IMR-90 (cell line): Measurements from ENCODE around the gene INTS11. TPM values are rescaled to one million over a fixed set of nuclear protein-coding genes. Genes with fewer than 3 reads are reported as not detected.
A peak's percentile ranks its signal among the peaks of the same experiment; 100 is the strongest.

ENCODE experiments used
- ATAC-seq: fragments of 200-7000 bp; cut with Tn5 transposase; 2 replicates; pipeline ENCODE4 v1.9.1; 2020; ENCODE audit warnings: low read depth, mild to moderate bottlenecking, moderate library complexity
- BruUV-seq: library from RNA; stranded (reverse); fragments of 400-500 nt; replicated peaks from 2 replicates; lab custom pipeline; 2021; lab: Mats Ljungman, UMichigan
- CTCF ChIA-PET: fragments of 300-600 bp; formaldehyde crosslinking; extraction: SDS; loops from one replicate; lab custom pipeline; 2021; ENCODE audit warnings: antibody characterized with exemption; lab: Yijun Ruan, JAX
- POLR2A ChIA-PET: fragments of 300-600 bp; sonication (Branson Sonifier 250); formaldehyde crosslinking; loops from one replicate; lab custom pipeline; 2022; ENCODE audit warnings: antibody characterized with exemption; ENCODE audit not compliant: unreplicated experiment; lab: Charles Lee
- DNase-seq: peaks from one replicate; pipeline ENCODE4 v3.0.0; 2013
- H2AFZ ChIP-seq: replicated peaks from 2 replicates; pipeline ENCODE3; 2013; ENCODE audit warnings: low read length, mild to moderate bottlenecking; ENCODE audit not compliant: poor library complexity
- H2AK5ac ChIP-seq: 2 replicates; pipeline ENCODE4 v1.6.1; 2013; ENCODE audit warnings: low read depth, low read length, inconsistent platforms
- H2AK9ac ChIP-seq: replicated peaks from 2 replicates; pipeline ENCODE3; 2013; ENCODE audit warnings: mild to moderate bottlenecking, low read depth, low read length, moderate library complexity; ENCODE audit not compliant: poor library complexity
- H2BK120ac ChIP-seq: 2 replicates; pipeline ENCODE4 v1.6.1; 2013; ENCODE audit warnings: low read depth, low read length, inconsistent platforms
- H2BK15ac ChIP-seq: 3 replicates; pipeline ENCODE4 v1.6.1; 2013; ENCODE audit warnings: low read depth, low read length, inconsistent platforms
- H2BK20ac ChIP-seq: 2 replicates; pipeline ENCODE4 v1.6.1; 2013; ENCODE audit warnings: low read depth, mild to moderate bottlenecking, inconsistent platforms, low read length, moderate library complexity
- H2BK5ac ChIP-seq: 2 replicates; pipeline ENCODE4 v1.6.1; 2013; ENCODE audit warnings: mild to moderate bottlenecking, low read depth, low read length, inconsistent platforms; ENCODE audit not compliant: poor library complexity, severe bottlenecking
- H3K14ac ChIP-seq: replicated peaks from 2 replicates; pipeline ENCODE4 v1.6.1; 2013; ENCODE audit warnings: low read depth, low read length, inconsistent platforms
- H3K18ac ChIP-seq: 2 replicates; pipeline ENCODE4 v1.6.1; 2013; ENCODE audit warnings: low read depth, low read length, control low read depth
- H3K23ac ChIP-seq: 2 replicates; pipeline ENCODE4 v1.6.1; 2013; ENCODE audit warnings: low read depth, low read length, inconsistent platforms
- H3K27ac ChIP-seq: 2 replicates; pipeline ENCODE4 v1.5.1; 2013; ENCODE audit warnings: mild to moderate bottlenecking, control low read depth, low read length; ENCODE audit not compliant: insufficient read depth
- H3K27me3 ChIP-seq: 2 replicates; pipeline ENCODE4 v1.6.1; 2013; ENCODE audit warnings: low read length; ENCODE audit not compliant: control insufficient read depth, insufficient read depth
- H3K36me3 ChIP-seq: 2 replicates; pipeline ENCODE4 v1.6.1; 2013; ENCODE audit warnings: low read length, mixed read lengths; ENCODE audit not compliant: control insufficient read depth, insufficient read depth
- H3K4ac ChIP-seq: 2 replicates; pipeline ENCODE4 v1.6.1; 2013; ENCODE audit warnings: low read depth, low read length, inconsistent platforms
- H3K4me1 ChIP-seq: 2 replicates; pipeline ENCODE4 v1.6.1; 2013; ENCODE audit warnings: low read length, mixed read lengths; ENCODE audit not compliant: control insufficient read depth, insufficient read depth
- H3K4me2 ChIP-seq: 2 replicates; pipeline ENCODE4 v1.6.1; 2013; ENCODE audit warnings: low read depth, mild to moderate bottlenecking, control low read depth, low read length, moderate library complexity
- H3K4me3 ChIP-seq: 2 replicates; pipeline ENCODE4 v1.5.1; 2013; ENCODE audit warnings: low read depth, mild to moderate bottlenecking, control low read depth, low read length, moderate library complexity; ENCODE audit not compliant: insufficient read depth
- H3K56ac ChIP-seq: 2 replicates; pipeline ENCODE4 v1.6.1; 2013; ENCODE audit warnings: low read length, inconsistent platforms; ENCODE audit not compliant: insufficient read depth; ENCODE audit errors: extremely low read depth
- H3K79me1 ChIP-seq, 2 experiments: 2 replicates each; pipeline ENCODE4 v1.6.1; 2013; ENCODE audit warnings: low read length in 2 of 2, inconsistent platforms in 1 of 2, low read depth in 1 of 2
- H3K9ac ChIP-seq: 2 replicates; pipeline ENCODE4 v1.6.1; 2013; ENCODE audit warnings: low read depth, low read length, control low read depth
- H3K9me1 ChIP-seq: 2 replicates; pipeline ENCODE4 v1.6.1; 2013; ENCODE audit warnings: low read length, inconsistent platforms; ENCODE audit not compliant: insufficient read depth
- H3K9me3 ChIP-seq: 2 replicates; pipeline ENCODE4 v1.6.1; 2013; ENCODE audit warnings: low read length; ENCODE audit not compliant: control insufficient read depth, insufficient read depth
- H4K20me1 ChIP-seq: 2 replicates; pipeline ENCODE4 v1.6.1; 2013; ENCODE audit warnings: low read length, inconsistent platforms; ENCODE audit not compliant: insufficient read depth
- H4K5ac ChIP-seq: 2 replicates; pipeline ENCODE4 v1.6.1; 2013; ENCODE audit warnings: mild to moderate bottlenecking, low read depth, low read length, control low read depth
- H4K8ac ChIP-seq, 2 experiments: 2 replicates each; pipeline ENCODE4 v1.6.1; 2013; ENCODE audit warnings: low read depth in 2 of 2, low read length in 2 of 2, control low read depth in 1 of 2, inconsistent platforms in 1 of 2
- H4K91ac ChIP-seq: 2 replicates; pipeline ENCODE4 v1.6.1; 2013; ENCODE audit warnings: low read depth, low read length, inconsistent platforms; ENCODE audit not compliant: insufficient read depth
- CHD1 ChIP-seq: IDR thresholded peaks from 2 replicates; pipeline ENCODE4 v1.6.1; 2012; ENCODE audit warnings: low read depth, low read length, improper control_type of control experiment
- POLR2A ChIP-seq: IDR thresholded peaks from 2 replicates; pipeline ENCODE4 v1.6.1; 2012; ENCODE audit warnings: mild to moderate bottlenecking, low read depth, low read length
- WGBS, 2 experiments: methylation state at CpG; one replicate each; pipeline versions ENCODE4 v1.1.5 to v1.1.7; 2013; ENCODE audit warnings: missing lambda C conversion rate in 2 of 2; ENCODE audit not compliant: insufficient read length in 1 of 2; ENCODE audit errors: extremely low coverage in 2 of 2; 5-methylcytosine and 5-hydroxymethylcytosine counted together
- dilution Hi-C: fragments of 300-500 bp; cut with HindIII; formaldehyde crosslinking; loops from one replicate; pipeline ENCODE4 v1.14.3; 2018; ENCODE audit warnings: low sequenced_read_pairs; ENCODE audit not compliant: unreplicated experiment
- in situ Hi-C: fragments of 300-500 bp; cut with MboI; formaldehyde crosslinking; loops from 3 replicates; pipeline ENCODE4 v1.14.3; 2019; ENCODE audit warnings: low sequenced_read_pairs, inconsistent platforms, mixed read lengths
- intact Hi-C: fragments of 100-400 bp; cut with micrococcal nuclease; formaldehyde crosslinking; loops from 2 replicates; pipeline ENCODE4 v1.10.0; 2022
- polyA plus RNA-seq, 3 experiments: library from polyadenylated mRNA; depleted of rRNA; stranded (reverse); fragments of >200 nt; gene quantifications; 2 replicates each; pipeline ENCODE4 v1.2.3, GENCODE V29; 2012; ENCODE audit warnings: low replicate concordance in 1 of 3
- total RNA-seq: library from RNA; depleted of rRNA; stranded (reverse); fragments of >200 nt; gene quantifications from 2 replicates; pipeline ENCODE4 v1.2.3, GENCODE V29; 2012

Gene INTS11
- total and polyA plus RNA-seq, 2 of the 4 experiments (the other 2 are of a cell fraction), result 56.1 to 123 TPM

- no peak overlapping the region for H3K56ac ChIP-seq
- H2AFZ ChIP-seq, result no peak overlapping the region
- H3K9me1 ChIP-seq, result peaks cover 4% of the 10 kb centered on the region
- no peak overlapping the region for H2BK15ac ChIP-seq
- no peak overlapping the region for H3K4me3 ChIP-seq
- H3K18ac ChIP-seq, result no peak overlapping the region
- no peak overlapping the region for H4K91ac ChIP-seq
- no peaks in the 10 kb centered on the region for H3K27me3 ChIP-seq
- TF ChIP-seq POLR2A (no peak), CHD1 (no peak)
- no peak overlapping the region for H4K8ac ChIP-seq
- peaks cover 65% of the 10 kb centered on the region for H4K20me1 ChIP-seq
- H3K27ac ChIP-seq, result no peak overlapping the region
- no peak overlapping the region for H4K5ac ChIP-seq
- no peak overlapping the region for H2BK5ac ChIP-seq
- no peak overlapping the region for H2AK5ac ChIP-seq
- 95% methylated on average over 7 of the region's 10 CpGs; no CpG with 5 or more reads in 1 of the 2 experiments for WGBS, 2 experiments
- dilution Hi-C loops, result no loop called here
- intact Hi-C loops, result no loop called here
- no peak overlapping the region for H3K4ac ChIP-seq
- no peak overlapping the region; the same call in 1 of the 2 replicates for H3K4me2 ChIP-seq
- H3K9ac ChIP-seq, result no peak overlapping the region
- H3K4me1 ChIP-seq, result peaks cover 13% of the 10 kb centered on the region; the same call in 1 of the 2 replicates
- H3K79me1 ChIP-seq, result peaks cover 0 to 65% of the 10 kb centered on the region in 2 experiments
- H2BK120ac ChIP-seq, result no peak overlapping the region
- H3K9me3 ChIP-seq, result no peaks in the 10 kb centered on the region
- H3K36me3 ChIP-seq, result peaks cover 22% of the 10 kb centered on the region
- in situ Hi-C loops, result no loop called here
- DNase-seq (no peak), ATAC-seq (no peak)
- no peak overlapping the region for H3K23ac ChIP-seq
- ChIA-PET POLR2A (no interaction called here), CTCF (no interaction called here)
- BruUV-seq, result no TSS peak
- H2BK20ac ChIP-seq, result no peak overlapping the region
- H3K14ac ChIP-seq, result no peak overlapping the region
- peak overlapping the region; percentile 33 for H2AK9ac ChIP-seq
Observed at GRCh38 chr1:1322952-1323351, 1.5 kb downstream of the INTS11 start.
